H1 (cell line): Measurements from ENCODE around the gene RGS8.

Source experiments
- EGR1 ChIP-seq: IDR thresholded peaks from 2 replicates; pipeline ENCODE4 v1.6.1; 2011; ENCODE audit warnings: low read depth, low read length, borderline replicate concordance
- HDAC2 ChIP-seq, 2 experiments: fragments of 300-600 bp in 1 of 2; sonication (generic) in 1 of 2; IDR thresholded peaks; 2 replicates each; pipeline ENCODE4 v1.6.1; 2011 to 2012; ENCODE audit warnings: low read depth in 2 of 2, low read length in 2 of 2, mild to moderate bottlenecking in 2 of 2, moderate library complexity in 2 of 2, borderline replicate concordance in 1 of 2, inconsistent platforms in 1 of 2
- KDM1A ChIP-seq: fragments of 200-600, 300-600 bp; sonication (generic); IDR thresholded peaks from 2 replicates; pipeline ENCODE4 v1.7.1; 2016; ENCODE audit warnings: mild to moderate bottlenecking, low read length, borderline replicate concordance
- MAFK ChIP-seq: IDR thresholded peaks from 2 replicates; pipeline ENCODE4 v1.6.1; 2012; ENCODE audit warnings: low read depth, mild to moderate bottlenecking, improper control_type of control experiment, low read length
- POLR2A ChIP-seq, 2 experiments: IDR thresholded peaks; 1 replicate in 1 of 2; 2 replicates in 1 of 2; pipeline ENCODE4 v1.6.1; 2011; ENCODE audit warnings: low read depth in 2 of 2, low read length in 2 of 2, mild to moderate bottlenecking in 2 of 2; ENCODE audit errors: control extremely low read depth in 1 of 2
- RNF2 ChIP-seq: fragments of 200-900, 300-1000 bp; sonication (generic); IDR thresholded peaks from 2 replicates; pipeline ENCODE4 v1.7.1; 2016; ENCODE audit warnings: borderline replicate concordance, low read depth, mild to moderate bottlenecking, antibody characterized with exemption, low read length; ENCODE audit not compliant: poor library complexity, severe bottlenecking; ENCODE audit errors: missing control alignments
- TCF12 ChIP-seq: IDR thresholded peaks from 2 replicates; pipeline ENCODE4 v1.6.1; 2011; ENCODE audit warnings: low read depth, mild to moderate bottlenecking, low read length
- TF ChIP-seq, protein P1 (sequence below), 3 experiments: IDR thresholded peaks; 1 replicate in 2 of 3; 2 replicates in 1 of 3; pipeline versions ENCODE4 v1.5.1 to v1.6.1; 2011; ENCODE audit warnings: low read length in 3 of 3, mild to moderate bottlenecking in 3 of 3, inconsistent platforms in 2 of 3, low read depth in 1 of 3, moderate library complexity in 1 of 3; ENCODE audit not compliant: insufficient read depth in 1 of 3; ENCODE audit errors: control extremely low read depth in 1 of 3

DNA sequence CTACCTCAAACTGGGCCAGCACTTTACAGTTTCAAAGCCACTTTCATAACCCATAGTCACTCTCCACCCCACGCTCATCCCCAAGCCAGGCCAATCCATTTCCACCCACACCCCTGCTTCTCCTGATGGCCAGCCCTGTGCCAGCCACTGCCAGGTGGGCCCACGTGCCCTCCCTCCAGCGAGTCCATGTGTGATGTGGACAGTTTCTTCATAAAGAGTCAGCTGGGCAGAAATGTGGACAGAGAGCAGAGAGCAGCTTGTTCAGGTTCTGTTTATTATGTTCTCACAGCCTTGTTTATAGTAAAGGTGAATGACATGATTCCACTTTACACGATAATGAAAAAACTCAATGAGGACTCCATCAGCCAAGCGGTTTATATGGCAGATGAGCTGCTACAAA lies 42.8 kb downstream of the RGS8 start:
- TF ChIP-seq MAFK = no peak
- TF ChIP-seq HDAC2 (IDR thresholded peaks at IDR 0.05; ENCODE audit: borderline replicate concordance in 1 of 2, low read depth in 2 of 2, low read length in 2 of 2) = no peak
- no peak for TF ChIP-seq POLR2A (IDR thresholded peaks at IDR 0.05; ENCODE audit: control extremely low read depth in 1 of 2, low read depth in 2 of 2, low read length in 2 of 2)
- TF ChIP-seq, protein P1, sequence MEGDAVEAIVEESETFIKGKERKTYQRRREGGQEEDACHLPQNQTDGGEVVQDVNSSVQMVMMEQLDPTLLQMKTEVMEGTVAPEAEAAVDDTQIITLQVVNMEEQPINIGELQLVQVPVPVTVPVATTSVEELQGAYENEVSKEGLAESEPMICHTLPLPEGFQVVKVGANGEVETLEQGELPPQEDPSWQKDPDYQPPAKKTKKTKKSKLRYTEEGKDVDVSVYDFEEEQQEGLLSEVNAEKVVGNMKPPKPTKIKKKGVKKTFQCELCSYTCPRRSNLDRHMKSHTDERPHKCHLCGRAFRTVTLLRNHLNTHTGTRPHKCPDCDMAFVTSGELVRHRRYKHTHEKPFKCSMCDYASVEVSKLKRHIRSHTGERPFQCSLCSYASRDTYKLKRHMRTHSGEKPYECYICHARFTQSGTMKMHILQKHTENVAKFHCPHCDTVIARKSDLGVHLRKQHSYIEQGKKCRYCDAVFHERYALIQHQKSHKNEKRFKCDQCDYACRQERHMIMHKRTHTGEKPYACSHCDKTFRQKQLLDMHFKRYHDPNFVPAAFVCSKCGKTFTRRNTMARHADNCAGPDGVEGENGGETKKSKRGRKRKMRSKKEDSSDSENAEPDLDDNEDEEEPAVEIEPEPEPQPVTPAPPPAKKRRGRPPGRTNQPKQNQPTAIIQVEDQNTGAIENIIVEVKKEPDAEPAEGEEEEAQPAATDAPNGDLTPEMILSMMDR (IDR thresholded peaks at IDR 0.05; ENCODE audit: control extremely low read depth in 1 of 3, insufficient read depth in 1 of 3, low read depth in 1 of 3, low read length in 3 of 3) = no peak
- TF ChIP-seq EGR1 = no peak
- TF ChIP-seq KDM1A = no peak
- TF ChIP-seq TCF12 = no peak
- no peak for TF ChIP-seq RNF2
